Measurements from ENCODE around the gene TP63.
"Not testable (repeated sequence)": the region's sequence is repeated elsewhere in the genome, so short reads cannot be mapped to it uniquely, and the experiment has no call there.

Gene TP63

GRCh38 chr3:189631373-189631408 is at the start of gene TP63:
TP63 (plus strand) TSS chr3:189631389; CDS start chr3:189631516, 127 bp downstream.
- no peak for DNase-seq (ENCODE audit: low spot score)

- DNase-seq (ENCODE audit: low spot score), result no peak
Measured at GRCh38 chr3:189582179-189582578, 49.0 kb upstream of the TP63 start.

GRCh38 chr3:189584645-189585044 is 46.5 kb upstream of the TP63 start:
- no peak for DNase-seq (ENCODE audit: low spot score)

GRCh38 chr3:189586941-189587663 is 44.1 kb upstream of the TP63 start:
- no peak for DNase-seq (ENCODE audit: low spot score)

GRCh38 chr3:189587664-189588040 is 43.5 kb upstream of the TP63 start:
- DNase-seq (ENCODE audit: low spot score), result no peak

GRCh38 chr3:189588070-189588469 is 43.1 kb upstream of the TP63 start:
- DNase-seq (ENCODE audit: low spot score), result no peak

GRCh38 chr3:189588475-189589178 is 42.6 kb upstream of the TP63 start:
- no peak for DNase-seq (ENCODE audit: low spot score)

- no peak for DNase-seq (ENCODE audit: low spot score)
Measured at GRCh38 chr3:189589179-189589569, 42.0 kb upstream of the TP63 start.

GRCh38 chr3:189590223-189590622 is 41.0 kb upstream of the TP63 start:
- no peak for DNase-seq (ENCODE audit: low spot score)

- DNase-seq (ENCODE audit: low spot score), result no peak
Measured at GRCh38 chr3:189593581-189593980, 37.6 kb upstream of the TP63 start.

- DNase-seq (ENCODE audit: low spot score), result not testable (repeated sequence)
Measured at GRCh38 chr3:189596078-189596979, 34.9 kb upstream of the TP63 start.

GRCh38 chr3:189597918-189598317 is 33.3 kb upstream of the TP63 start:
- DNase-seq (ENCODE audit: low spot score), result no peak

GRCh38 chr3:189598530-189599225 is 32.5 kb upstream of the TP63 start:
- DNase-seq (ENCODE audit: low spot score), result no peak

- DNase-seq (ENCODE audit: low spot score), result no peak
Measured at GRCh38 chr3:189602471-189602870, 28.7 kb upstream of the TP63 start.

GRCh38 chr3:189605717-189606116 is 25.5 kb upstream of the TP63 start:
- no peak for DNase-seq (ENCODE audit: low spot score)

GRCh38 chr3:189606774-189607173 is 24.4 kb upstream of the TP63 start:
- DNase-seq (ENCODE audit: low spot score), result no peak

- DNase-seq (ENCODE audit: low spot score), result not testable (repeated sequence)
Measured at GRCh38 chr3:189612641-189613040, 18.5 kb upstream of the TP63 start.

GRCh38 chr3:189613122-189613521 is 18.1 kb upstream of the TP63 start:
- no peak for DNase-seq (ENCODE audit: low spot score)

- DNase-seq (ENCODE audit: low spot score), result no peak
Measured at GRCh38 chr3:189621948-189622603, 9.1 kb upstream of the TP63 start.

- no peak for DNase-seq (ENCODE audit: low spot score)
Measured at GRCh38 chr3:189622629-189623028, 8.6 kb upstream of the TP63 start.

- DNase-seq (ENCODE audit: low spot score), result no peak
Measured at GRCh38 chr3:189624130-189624529, 7.1 kb upstream of the TP63 start.

- DNase-seq (ENCODE audit: low spot score), result no peak
Measured at GRCh38 chr3:189625071-189625470, 6.1 kb upstream of the TP63 start.
